ENCODE measurements around the gene TMEM252. TPM values are rescaled to one million over a fixed set of nuclear protein-coding genes. Genes with fewer than 3 reads are reported as not detected.

TMEM252 gene
- total RNA-seq, 1 donor from 2014 or later: not detected

GRCh38 chr9:68530618-68531017 lies 10.1 kb downstream of the TMEM252 start:
- Histone ChIP-seq H4K20me1 (ENCODE audit: low read depth) (no peaks in the 10 kb centered on the region), H2AFZ (replicated peaks) (no peak overlapping the region), H3K9me3 (ENCODE audit: low read depth) (no peaks in the 10 kb centered on the region), H3K79me2 (ENCODE audit: low read depth) (no peaks in the 10 kb centered on the region), H3K27ac (no peak overlapping the region), H3K4me2 (no peak overlapping the region), H3F3A (ENCODE audit: low read depth) (no peaks in the 10 kb centered on the region), H3K9ac (no peak overlapping the region), H3K36me3 (no peaks in the 10 kb centered on the region), H3K4me1 (no peaks in the 10 kb centered on the region), H3K4me3 (no peak overlapping the region), H3K27me3 (peaks cover 100% of the 10 kb centered on the region)
- Mint-ChIP-seq H3K36me3 (no peaks in the 10 kb centered on the region), H3K4me1 (peaks cover 9% of the 10 kb centered on the region), H3K9me3 (no peaks in the 10 kb centered on the region), H3K27ac (no peak overlapping the region), H3K27me3 (ENCODE audit: insufficient read depth, low read depth) (peaks cover 6% of the 10 kb centered on the region), H3K4me3 (no peak overlapping the region)
- peak; percentile 36 for DNase-seq (ENCODE audit: low spot score)
- no peak for TF ChIP-seq EZH2phosphoT487 (IDR thresholded peaks at IDR 0.05)
- no peak for TF ChIP-seq EZH2 (IDR thresholded peaks at IDR 0.05)
- TF ChIP-seq, protein P1, sequence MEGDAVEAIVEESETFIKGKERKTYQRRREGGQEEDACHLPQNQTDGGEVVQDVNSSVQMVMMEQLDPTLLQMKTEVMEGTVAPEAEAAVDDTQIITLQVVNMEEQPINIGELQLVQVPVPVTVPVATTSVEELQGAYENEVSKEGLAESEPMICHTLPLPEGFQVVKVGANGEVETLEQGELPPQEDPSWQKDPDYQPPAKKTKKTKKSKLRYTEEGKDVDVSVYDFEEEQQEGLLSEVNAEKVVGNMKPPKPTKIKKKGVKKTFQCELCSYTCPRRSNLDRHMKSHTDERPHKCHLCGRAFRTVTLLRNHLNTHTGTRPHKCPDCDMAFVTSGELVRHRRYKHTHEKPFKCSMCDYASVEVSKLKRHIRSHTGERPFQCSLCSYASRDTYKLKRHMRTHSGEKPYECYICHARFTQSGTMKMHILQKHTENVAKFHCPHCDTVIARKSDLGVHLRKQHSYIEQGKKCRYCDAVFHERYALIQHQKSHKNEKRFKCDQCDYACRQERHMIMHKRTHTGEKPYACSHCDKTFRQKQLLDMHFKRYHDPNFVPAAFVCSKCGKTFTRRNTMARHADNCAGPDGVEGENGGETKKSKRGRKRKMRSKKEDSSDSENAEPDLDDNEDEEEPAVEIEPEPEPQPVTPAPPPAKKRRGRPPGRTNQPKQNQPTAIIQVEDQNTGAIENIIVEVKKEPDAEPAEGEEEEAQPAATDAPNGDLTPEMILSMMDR (IDR thresholded peaks at IDR 0.05): peak; percentile 26

GRCh38 chr9:68523367-68523936 lies 17.2 kb downstream of the TMEM252 start:
- no peaks in the 10 kb centered on the region for H3F3A ChIP-seq (ENCODE audit: low read depth)
- no peak for DNase-seq (ENCODE audit: low spot score)
- peaks cover 4% of the 10 kb centered on the region for H3K9me3 Mint-ChIP-seq
- H2AFZ ChIP-seq (replicated peaks): no peak overlapping the region
- peaks cover 100% of the 10 kb centered on the region for H3K27me3 ChIP-seq
- no peaks in the 10 kb centered on the region for H3K4me1 Mint-ChIP-seq
- no peak overlapping the region for H3K4me3 ChIP-seq
- TF ChIP-seq, protein P1 (IDR thresholded peaks at IDR 0.05): no peak
- no peak for TF ChIP-seq EZH2phosphoT487 (IDR thresholded peaks at IDR 0.05)
- TF ChIP-seq EZH2 (IDR thresholded peaks at IDR 0.05): no peak
- H3K27ac Mint-ChIP-seq: no peak overlapping the region
- H3K36me3 ChIP-seq: no peaks in the 10 kb centered on the region
- H3K79me2 ChIP-seq (ENCODE audit: low read depth): no peaks in the 10 kb centered on the region
- H3K4me1 ChIP-seq: no peaks in the 10 kb centered on the region
- no peaks in the 10 kb centered on the region for H4K20me1 ChIP-seq (ENCODE audit: low read depth)
- H3K4me3 Mint-ChIP-seq: no peak overlapping the region
- no peaks in the 10 kb centered on the region for H3K36me3 Mint-ChIP-seq
- H3K27ac ChIP-seq: no peak overlapping the region
- no peak overlapping the region for H3K9ac ChIP-seq
- no peak overlapping the region for H3K4me2 ChIP-seq
- no peaks in the 10 kb centered on the region for H3K9me3 ChIP-seq (ENCODE audit: low read depth)
- peaks cover 2% of the 10 kb centered on the region for H3K27me3 Mint-ChIP-seq (ENCODE audit: insufficient read depth, low read depth)

DNA sequence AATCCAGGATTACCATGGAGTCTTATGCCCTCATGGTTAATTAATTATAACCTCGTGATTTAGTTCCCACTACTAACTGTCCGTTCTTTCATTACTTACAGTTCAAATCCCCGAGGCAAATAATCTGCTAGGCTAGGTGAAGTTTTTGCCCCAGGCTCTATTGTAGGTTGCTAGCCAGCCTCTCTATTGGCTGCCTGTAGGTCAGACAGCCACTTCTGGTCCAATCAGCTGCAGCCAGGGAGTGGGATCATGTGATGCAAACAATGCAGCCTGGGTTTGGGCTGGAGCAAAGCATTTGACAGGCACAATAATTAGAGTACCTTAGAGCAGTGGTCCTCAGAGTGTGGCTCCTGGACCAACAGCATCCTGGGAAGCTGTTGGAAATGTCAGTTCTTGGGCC lies 17.7 kb downstream of the TMEM252 start:
- H3K4me2 ChIP-seq: no peak overlapping the region
- TF ChIP-seq, protein P1 (IDR thresholded peaks at IDR 0.05): no peak
- TF ChIP-seq EZH2 (IDR thresholded peaks at IDR 0.05) (no peak), EZH2phosphoT487 (IDR thresholded peaks at IDR 0.05) (no peak)
- H3K9ac ChIP-seq: no peak overlapping the region
- Mint-ChIP-seq H3K36me3 (no peaks in the 10 kb centered on the region), H3K27me3 (ENCODE audit: insufficient read depth, low read depth) (peaks cover 2% of the 10 kb centered on the region), H3K4me1 (no peaks in the 10 kb centered on the region), H3K27ac (no peak overlapping the region), H3K4me3 (no peak overlapping the region), H3K9me3 (peaks cover 8% of the 10 kb centered on the region)
- no peaks in the 10 kb centered on the region for H3K79me2 ChIP-seq (ENCODE audit: low read depth)
- H3K9me3 ChIP-seq (ENCODE audit: low read depth): no peaks in the 10 kb centered on the region
- H4K20me1 ChIP-seq (ENCODE audit: low read depth): no peaks in the 10 kb centered on the region
- H3K36me3 ChIP-seq: no peaks in the 10 kb centered on the region
- no peak for DNase-seq (ENCODE audit: low spot score)
- no peak overlapping the region for H3K27ac ChIP-seq
- H3K4me3 ChIP-seq: no peak overlapping the region
- no peak overlapping the region for H2AFZ ChIP-seq (replicated peaks)
- no peaks in the 10 kb centered on the region for H3K4me1 ChIP-seq
- peaks cover 100% of the 10 kb centered on the region for H3K27me3 ChIP-seq
- no peaks in the 10 kb centered on the region for H3F3A ChIP-seq (ENCODE audit: low read depth)

Measured in neural progenitor cell (in vitro differentiated cells).